ENCODE measurements around the gene GHRHR.

Gene GHRHR

GRCh38 chr7:30923774-30924413, 39.9 kb upstream of the GHRHR start:
- Mint-ChIP-seq H3K4me1 (ENCODE audit: low read depth) (no peaks in the 10 kb centered on the region), H3K36me3 (ENCODE audit: low read depth) (no peaks in the 10 kb centered on the region), H3K27me3 (no peaks in the 10 kb centered on the region), H3K4me3 (no peak overlapping the region), H3K27ac (no peak overlapping the region), H3K9me3 (no peaks in the 10 kb centered on the region)
- peak; percentile 22 for DNase-seq

GRCh38 chr7:30924624-30925023, 39.1 kb upstream of the GHRHR start:
- no peaks in the 10 kb centered on the region for H3K9me3 Mint-ChIP-seq
- H3K27ac Mint-ChIP-seq: no peak overlapping the region
- no peak overlapping the region for H3K4me3 Mint-ChIP-seq
- H3K27me3 Mint-ChIP-seq: no peaks in the 10 kb centered on the region
- H3K36me3 Mint-ChIP-seq (ENCODE audit: low read depth): no peaks in the 10 kb centered on the region
- no peaks in the 10 kb centered on the region for H3K4me1 Mint-ChIP-seq (ENCODE audit: low read depth)
- DNase-seq: no peak

- no peaks in the 10 kb centered on the region for H3K4me1 Mint-ChIP-seq (ENCODE audit: low read depth)
- no peaks in the 10 kb centered on the region for H3K36me3 Mint-ChIP-seq (ENCODE audit: low read depth)
- no peak overlapping the region for H3K27ac Mint-ChIP-seq
- no peak for DNase-seq
- H3K9me3 Mint-ChIP-seq: no peaks in the 10 kb centered on the region
- H3K27me3 Mint-ChIP-seq: no peaks in the 10 kb centered on the region
- H3K4me3 Mint-ChIP-seq: no peak overlapping the region
Observed at GRCh38 chr7:30925117-30925516, 38.6 kb upstream of the GHRHR start.

- Mint-ChIP-seq H3K4me1 (ENCODE audit: low read depth) (no peaks in the 10 kb centered on the region), H3K4me3 (no peak overlapping the region), H3K9me3 (no peaks in the 10 kb centered on the region), H3K27me3 (no peaks in the 10 kb centered on the region), H3K27ac (no peak overlapping the region), H3K36me3 (ENCODE audit: low read depth) (no peaks in the 10 kb centered on the region)
- peak; percentile 16 for DNase-seq
Observed at GRCh38 chr7:30925913-30926312, 37.8 kb upstream of the GHRHR start.

GRCh38 chr7:30926313-30926712, 37.4 kb upstream of the GHRHR start:
- Mint-ChIP-seq H3K9me3 (no peaks in the 10 kb centered on the region), H3K36me3 (ENCODE audit: low read depth) (no peaks in the 10 kb centered on the region), H3K4me1 (ENCODE audit: low read depth) (no peaks in the 10 kb centered on the region), H3K27me3 (no peaks in the 10 kb centered on the region), H3K27ac (no peak overlapping the region), H3K4me3 (no peak overlapping the region)
- DNase-seq: no peak

- H3K27me3 Mint-ChIP-seq: no peaks in the 10 kb centered on the region
- no peak overlapping the region for H3K4me3 Mint-ChIP-seq
- H3K9me3 Mint-ChIP-seq: no peaks in the 10 kb centered on the region
- H3K27ac Mint-ChIP-seq: no peak overlapping the region
- H3K36me3 Mint-ChIP-seq (ENCODE audit: low read depth): no peaks in the 10 kb centered on the region
- no peaks in the 10 kb centered on the region for H3K4me1 Mint-ChIP-seq (ENCODE audit: low read depth)
- no peak for DNase-seq
Observed at GRCh38 chr7:30927040-30927439, 36.7 kb upstream of the GHRHR start.

- Mint-ChIP-seq H3K27me3 (no peaks in the 10 kb centered on the region), H3K36me3 (ENCODE audit: low read depth) (no peaks in the 10 kb centered on the region), H3K4me1 (ENCODE audit: low read depth) (no peaks in the 10 kb centered on the region), H3K27ac (no peak overlapping the region), H3K4me3 (no peak overlapping the region), H3K9me3 (no peaks in the 10 kb centered on the region)
- DNase-seq: no peak
Observed at GRCh38 chr7:30927559-30927958, 36.2 kb upstream of the GHRHR start.

GRCh38 chr7:30928254-30928872, 35.4 kb upstream of the GHRHR start:
- H3K9me3 Mint-ChIP-seq: no peaks in the 10 kb centered on the region
- H3K27ac Mint-ChIP-seq: no peak overlapping the region
- no peaks in the 10 kb centered on the region for H3K27me3 Mint-ChIP-seq
- no peaks in the 10 kb centered on the region for H3K36me3 Mint-ChIP-seq (ENCODE audit: low read depth)
- H3K4me1 Mint-ChIP-seq (ENCODE audit: low read depth): no peaks in the 10 kb centered on the region
- no peak overlapping the region for H3K4me3 Mint-ChIP-seq
- peak; percentile 6 for DNase-seq

- no peaks in the 10 kb centered on the region for H3K9me3 Mint-ChIP-seq
- peak; percentile 11 for DNase-seq
- no peak overlapping the region for H3K4me3 Mint-ChIP-seq
- H3K27ac Mint-ChIP-seq: no peak overlapping the region
- no peaks in the 10 kb centered on the region for H3K27me3 Mint-ChIP-seq
- H3K36me3 Mint-ChIP-seq (ENCODE audit: low read depth): no peaks in the 10 kb centered on the region
- no peaks in the 10 kb centered on the region for H3K4me1 Mint-ChIP-seq (ENCODE audit: low read depth)
Observed at GRCh38 chr7:30929686-30930085, 34.1 kb upstream of the GHRHR start.

- no peak for DNase-seq
- Mint-ChIP-seq H3K27me3 (no peaks in the 10 kb centered on the region), H3K4me3 (no peak overlapping the region), H3K9me3 (no peaks in the 10 kb centered on the region), H3K4me1 (ENCODE audit: low read depth) (no peaks in the 10 kb centered on the region), H3K27ac (no peak overlapping the region), H3K36me3 (ENCODE audit: low read depth) (no peaks in the 10 kb centered on the region)
Observed at GRCh38 chr7:30930621-30931020, 33.1 kb upstream of the GHRHR start.

- DNase-seq: no peak
- Mint-ChIP-seq H3K27ac (no peak overlapping the region), H3K36me3 (ENCODE audit: low read depth) (no peaks in the 10 kb centered on the region)
Observed at GRCh38 chr7:30931161-30931928, 32.4 kb upstream of the GHRHR start.

GRCh38 chr7:30931929-30932540, 31.7 kb upstream of the GHRHR start:
- Mint-ChIP-seq H3K4me1 (ENCODE audit: low read depth) (no peaks in the 10 kb centered on the region), H3K27me3 (peaks cover 3% of the 10 kb centered on the region), H3K27ac (no peak overlapping the region), H3K36me3 (ENCODE audit: low read depth) (no peaks in the 10 kb centered on the region), H3K4me3 (no peak overlapping the region), H3K9me3 (no peaks in the 10 kb centered on the region)
- peak; percentile 13 for DNase-seq

More at GRCh38 chr7:30931161-30931928, 32.4 kb upstream of the GHRHR start:
- H3K4me3 Mint-ChIP-seq: no peak overlapping the region
- H3K9me3 Mint-ChIP-seq: no peaks in the 10 kb centered on the region
- no peaks in the 10 kb centered on the region for H3K27me3 Mint-ChIP-seq
- no peaks in the 10 kb centered on the region for H3K4me1 Mint-ChIP-seq (ENCODE audit: low read depth)

- DNase-seq: peak; percentile 12
- Mint-ChIP-seq H3K4me1 (ENCODE audit: low read depth) (no peaks in the 10 kb centered on the region), H3K27ac (no peak overlapping the region), H3K9me3 (no peaks in the 10 kb centered on the region), H3K27me3 (peaks cover 6% of the 10 kb centered on the region), H3K4me3 (no peak overlapping the region), H3K36me3 (ENCODE audit: low read depth) (no peaks in the 10 kb centered on the region)
Observed at GRCh38 chr7:30932562-30932961, 31.2 kb upstream of the GHRHR start.

- peaks cover 9% of the 10 kb centered on the region for H3K27me3 Mint-ChIP-seq
- no peaks in the 10 kb centered on the region for H3K4me1 Mint-ChIP-seq (ENCODE audit: low read depth)
- peak; percentile 17 for DNase-seq
- no peaks in the 10 kb centered on the region for H3K9me3 Mint-ChIP-seq
- H3K27ac Mint-ChIP-seq: no peak overlapping the region
- no peak overlapping the region for H3K4me3 Mint-ChIP-seq
- no peaks in the 10 kb centered on the region for H3K36me3 Mint-ChIP-seq (ENCODE audit: low read depth)
Observed at GRCh38 chr7:30933124-30933974, 30.4 kb upstream of the GHRHR start.
